ENCODE measurements around the gene CHMP1B.

DNA sequence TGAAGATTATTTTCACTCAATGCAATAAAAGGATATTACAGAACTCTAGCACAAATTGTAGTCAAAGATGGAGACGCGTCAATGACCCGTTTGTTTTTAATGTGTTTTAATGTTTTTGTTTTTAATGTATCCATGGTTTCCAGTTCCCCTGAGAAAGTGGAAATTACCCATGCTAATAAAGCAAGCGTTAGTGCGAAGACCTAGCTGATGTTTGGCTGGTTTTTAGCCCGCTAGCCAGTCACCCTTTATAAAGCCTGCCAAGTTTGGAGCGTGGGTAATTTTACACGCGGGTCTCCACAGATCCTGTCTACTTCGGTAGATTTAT is 430 bp upstream of the CHMP1B start:
- TF ChIP-seq, protein P1, sequence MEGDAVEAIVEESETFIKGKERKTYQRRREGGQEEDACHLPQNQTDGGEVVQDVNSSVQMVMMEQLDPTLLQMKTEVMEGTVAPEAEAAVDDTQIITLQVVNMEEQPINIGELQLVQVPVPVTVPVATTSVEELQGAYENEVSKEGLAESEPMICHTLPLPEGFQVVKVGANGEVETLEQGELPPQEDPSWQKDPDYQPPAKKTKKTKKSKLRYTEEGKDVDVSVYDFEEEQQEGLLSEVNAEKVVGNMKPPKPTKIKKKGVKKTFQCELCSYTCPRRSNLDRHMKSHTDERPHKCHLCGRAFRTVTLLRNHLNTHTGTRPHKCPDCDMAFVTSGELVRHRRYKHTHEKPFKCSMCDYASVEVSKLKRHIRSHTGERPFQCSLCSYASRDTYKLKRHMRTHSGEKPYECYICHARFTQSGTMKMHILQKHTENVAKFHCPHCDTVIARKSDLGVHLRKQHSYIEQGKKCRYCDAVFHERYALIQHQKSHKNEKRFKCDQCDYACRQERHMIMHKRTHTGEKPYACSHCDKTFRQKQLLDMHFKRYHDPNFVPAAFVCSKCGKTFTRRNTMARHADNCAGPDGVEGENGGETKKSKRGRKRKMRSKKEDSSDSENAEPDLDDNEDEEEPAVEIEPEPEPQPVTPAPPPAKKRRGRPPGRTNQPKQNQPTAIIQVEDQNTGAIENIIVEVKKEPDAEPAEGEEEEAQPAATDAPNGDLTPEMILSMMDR (IDR thresholded peaks at IDR 0.05), result no peak
- TF ChIP-seq POLR2A (IDR thresholded peaks at IDR 0.05), result no peak
